Skeletal muscle satellite cell (primary cell): Measurements from ENCODE around the gene COL26A1.
"Not testable (repeated sequence)": the region's sequence is repeated elsewhere in the genome, so short reads cannot be mapped to it uniquely, and the experiment has no call there.

Experiments
- H3K27me3 ChIP-seq: 2 replicates; pipeline ENCODE4 v1.7.0; 2013; ENCODE audit warnings: low read length; ENCODE audit not compliant: control insufficient read depth, insufficient read depth
- H3K36me3 ChIP-seq: 2 replicates; pipeline ENCODE4 v1.7.0; 2013; ENCODE audit warnings: mild to moderate bottlenecking, control low read depth, low read length; ENCODE audit not compliant: insufficient read depth
- H3K4me1 ChIP-seq: 2 replicates; pipeline ENCODE4 v1.7.0; 2013; ENCODE audit warnings: low read length; ENCODE audit not compliant: control insufficient read depth, insufficient read depth
- H3K4me2 ChIP-seq: 2 replicates; pipeline ENCODE4 v1.7.0; 2013; ENCODE audit warnings: mild to moderate bottlenecking, low read length
- H3K4me3 ChIP-seq: 2 replicates; pipeline ENCODE4 v1.7.0; 2013; ENCODE audit warnings: low read length
- H3K9ac ChIP-seq: 2 replicates; pipeline ENCODE4 v1.7.0; 2013; ENCODE audit warnings: mild to moderate bottlenecking, low read depth, low read length, moderate library complexity
- H3K9me3 ChIP-seq: replicated peaks from 2 replicates; pipeline ENCODE4 v1.7.0; 2013; ENCODE audit warnings: mild to moderate bottlenecking, control low read depth, low read length

Gene COL26A1

DNA sequence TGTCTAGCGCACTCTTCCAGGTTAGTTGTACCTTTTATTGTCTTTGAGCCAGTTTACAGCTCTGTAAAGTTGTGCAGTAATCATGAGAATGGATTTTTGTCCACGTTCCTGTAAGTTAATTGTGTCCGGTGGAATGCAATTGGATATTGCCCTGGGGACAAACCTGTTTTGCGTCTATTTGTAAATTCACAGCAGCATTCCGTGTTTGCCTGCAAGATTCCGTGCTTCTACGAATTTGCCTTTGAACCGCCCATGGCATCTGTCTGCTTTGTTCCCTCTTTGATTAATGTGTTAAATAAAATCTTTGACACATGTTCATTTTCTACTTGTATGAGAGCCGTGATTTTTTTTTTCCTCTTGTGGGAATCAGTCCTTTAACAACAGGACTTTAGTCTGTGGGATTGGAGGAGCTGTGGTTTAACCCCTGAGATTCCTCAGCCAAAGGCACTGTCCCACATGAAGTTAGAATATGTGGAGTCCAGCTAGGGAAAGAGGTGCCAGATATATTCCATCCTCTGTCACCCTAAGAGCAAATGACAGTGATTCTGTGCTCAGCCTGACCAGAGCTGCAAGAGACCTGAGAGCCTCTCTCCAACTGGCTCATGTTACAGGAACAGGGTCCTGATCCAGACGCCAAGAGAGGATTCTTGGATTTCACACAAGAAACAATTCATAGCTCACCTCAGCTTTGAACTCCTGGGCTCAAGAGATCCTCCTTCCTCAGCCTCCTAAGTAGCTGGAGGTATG, 126.3 kb downstream of the COL26A1 start:
- Histone ChIP-seq H3K9me3 (no peaks in the 10 kb centered on the region), H3K27me3 (peaks cover 42% of the 10 kb centered on the region), H3K4me2 (no peak overlapping the region), H3K36me3 (no peaks in the 10 kb centered on the region), H3K4me3 (no peak overlapping the region), H3K4me1 (peaks cover 5% of the 10 kb centered on the region), H3K9ac (no peak overlapping the region)

DNA sequence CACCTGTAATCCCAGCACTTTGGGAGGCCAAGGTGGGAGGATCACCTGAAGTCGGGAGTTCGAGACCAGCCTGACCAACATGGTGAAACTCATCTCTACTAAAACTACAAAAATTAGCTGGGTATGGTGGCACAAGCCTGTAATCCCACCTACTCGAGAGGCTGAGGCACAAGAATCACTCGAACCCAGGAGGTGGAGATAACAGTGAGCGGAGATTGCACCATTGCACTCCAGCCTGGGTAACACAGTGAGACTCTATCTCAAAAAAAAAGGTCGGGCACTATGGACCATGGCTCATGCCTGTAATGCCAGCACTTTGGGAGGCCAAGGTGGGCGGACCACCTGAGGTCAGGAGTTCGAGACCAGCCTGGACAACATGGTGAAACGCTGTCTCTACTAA, 127.8 kb downstream of the COL26A1 start:
- not testable (repeated sequence) for H3K9me3 ChIP-seq, H3K4me1 ChIP-seq, H3K4me3 ChIP-seq, H3K36me3 ChIP-seq, H3K9ac ChIP-seq, H3K4me2 ChIP-seq
- H3K27me3 ChIP-seq = peaks cover 50% of the 10 kb centered on the region

DNA sequence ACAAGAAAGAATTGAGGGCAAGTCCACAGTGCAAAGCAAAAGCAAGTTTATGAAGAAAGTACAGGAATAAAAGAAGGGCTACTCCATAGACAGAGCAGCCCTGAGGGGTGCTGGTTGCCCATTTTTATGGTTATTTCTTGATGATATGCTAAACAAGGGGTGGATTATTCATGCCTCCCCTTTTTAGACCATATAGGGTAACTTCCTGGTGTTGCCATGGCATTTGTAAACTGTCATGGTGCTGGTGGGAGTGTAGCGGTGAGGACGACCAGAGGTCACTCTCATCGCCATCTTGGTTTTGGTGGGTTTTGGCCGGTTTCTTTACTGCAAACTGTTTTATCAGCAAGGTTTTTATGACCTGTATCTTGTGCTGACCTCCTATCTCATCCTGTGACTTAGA, 128.8 kb downstream of the COL26A1 start:
- H3K9ac ChIP-seq, H3K4me1 ChIP-seq, H3K4me3 ChIP-seq, H3K9me3 ChIP-seq, H3K4me2 ChIP-seq, H3K36me3 ChIP-seq: not testable (repeated sequence)
- H3K27me3 ChIP-seq = peaks cover 42% of the 10 kb centered on the region

DNA sequence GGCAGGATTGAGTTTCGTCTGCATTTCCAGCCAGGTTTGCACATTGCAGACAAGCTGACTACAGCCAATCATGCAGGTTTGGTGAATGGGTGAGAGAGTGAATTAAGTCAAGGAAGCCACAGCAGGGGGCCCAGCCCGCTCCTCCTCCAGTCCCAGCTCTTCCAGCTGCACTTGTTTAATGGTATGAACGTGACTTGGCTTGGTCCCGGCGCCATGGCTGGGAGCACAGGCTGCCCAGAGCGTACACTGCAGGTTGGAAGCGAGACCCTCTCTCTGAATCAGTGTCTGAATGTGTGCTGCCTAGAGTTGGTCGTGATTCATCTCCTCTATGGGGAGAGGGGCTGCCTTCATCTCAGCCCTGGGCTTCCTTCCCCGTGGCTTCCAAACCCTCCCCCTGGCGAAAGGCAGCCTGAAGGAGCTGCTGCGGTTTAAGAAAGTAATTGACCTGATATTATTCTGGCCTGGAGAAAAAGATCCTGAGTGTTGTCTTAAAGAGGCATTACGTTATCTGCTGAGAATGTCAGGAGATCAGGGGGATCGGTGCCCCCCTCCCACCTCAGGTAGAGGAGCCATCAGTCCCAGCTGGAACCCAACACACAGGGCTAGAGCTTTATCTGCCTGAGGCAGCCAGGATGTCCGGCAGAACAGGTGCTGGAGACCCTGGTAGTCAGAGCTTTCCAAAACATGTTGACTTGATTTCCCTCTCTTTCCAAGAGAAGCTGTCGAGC, 132.1 kb downstream of the COL26A1 start:
- Histone ChIP-seq H3K9ac (no peak overlapping the region), H3K27me3 (peaks cover 26% of the 10 kb centered on the region), H3K9me3 (no peaks in the 10 kb centered on the region)

DNA sequence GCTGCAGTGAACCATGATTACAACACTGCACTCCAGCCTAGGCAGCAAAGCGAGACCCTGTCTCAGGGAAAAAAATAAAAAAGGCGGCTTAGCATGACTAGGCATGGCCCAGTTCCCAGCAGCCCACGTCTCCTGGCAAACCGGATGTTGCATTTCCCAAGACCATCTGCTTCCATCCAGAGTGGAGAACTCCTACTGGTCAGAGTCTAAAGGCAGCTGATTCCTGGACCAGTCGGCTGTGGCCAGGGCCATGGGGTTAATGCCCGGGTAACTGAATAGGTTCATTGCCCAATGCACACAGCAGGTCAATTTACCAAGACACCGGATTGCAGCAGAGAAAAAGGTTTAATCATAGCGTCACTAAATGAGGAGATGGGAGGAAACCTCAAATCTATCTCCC, 133.3 kb downstream of the COL26A1 start:
- Histone ChIP-seq H3K4me3 (no peak overlapping the region), H3K9me3 (no peaks in the 10 kb centered on the region), H3K9ac (no peak overlapping the region), H3K4me2 (no peak overlapping the region), H3K36me3 (no peaks in the 10 kb centered on the region), H3K4me1 (no peaks in the 10 kb centered on the region), H3K27me3 (peaks cover 26% of the 10 kb centered on the region)

More for the DNA sequence above, 132.1 kb downstream of the COL26A1 start:
- Histone ChIP-seq H3K4me1 (no peaks in the 10 kb centered on the region), H3K4me2 (no peak overlapping the region), H3K36me3 (no peaks in the 10 kb centered on the region), H3K4me3 (no peak overlapping the region)

DNA sequence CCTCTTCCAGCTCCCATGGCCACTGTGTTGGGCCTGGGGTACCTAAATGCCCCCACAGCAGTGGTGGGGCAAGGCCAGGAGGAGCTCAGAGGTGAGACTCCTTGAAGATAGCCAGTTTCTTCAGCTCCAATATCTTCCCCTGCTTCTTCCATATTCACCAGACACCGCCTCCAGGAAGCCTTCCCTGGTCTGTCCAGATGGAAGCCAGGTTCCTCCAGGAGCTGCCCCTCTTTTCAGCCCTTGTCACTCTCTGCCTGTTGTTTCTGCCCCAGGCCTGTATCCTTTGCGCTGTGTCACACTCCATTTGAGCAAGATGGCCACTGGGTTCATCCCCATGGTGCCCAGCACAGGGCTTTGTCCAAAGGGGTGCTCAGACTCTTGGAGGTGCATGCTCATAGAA, 138.7 kb downstream of the COL26A1 start:
- Histone ChIP-seq H3K4me3 (no peak overlapping the region), H3K4me1 (no peaks in the 10 kb centered on the region), H3K9me3 (no peaks in the 10 kb centered on the region), H3K4me2 (no peak overlapping the region), H3K9ac (no peak overlapping the region), H3K36me3 (no peaks in the 10 kb centered on the region), H3K27me3 (peaks cover 27% of the 10 kb centered on the region)

DNA sequence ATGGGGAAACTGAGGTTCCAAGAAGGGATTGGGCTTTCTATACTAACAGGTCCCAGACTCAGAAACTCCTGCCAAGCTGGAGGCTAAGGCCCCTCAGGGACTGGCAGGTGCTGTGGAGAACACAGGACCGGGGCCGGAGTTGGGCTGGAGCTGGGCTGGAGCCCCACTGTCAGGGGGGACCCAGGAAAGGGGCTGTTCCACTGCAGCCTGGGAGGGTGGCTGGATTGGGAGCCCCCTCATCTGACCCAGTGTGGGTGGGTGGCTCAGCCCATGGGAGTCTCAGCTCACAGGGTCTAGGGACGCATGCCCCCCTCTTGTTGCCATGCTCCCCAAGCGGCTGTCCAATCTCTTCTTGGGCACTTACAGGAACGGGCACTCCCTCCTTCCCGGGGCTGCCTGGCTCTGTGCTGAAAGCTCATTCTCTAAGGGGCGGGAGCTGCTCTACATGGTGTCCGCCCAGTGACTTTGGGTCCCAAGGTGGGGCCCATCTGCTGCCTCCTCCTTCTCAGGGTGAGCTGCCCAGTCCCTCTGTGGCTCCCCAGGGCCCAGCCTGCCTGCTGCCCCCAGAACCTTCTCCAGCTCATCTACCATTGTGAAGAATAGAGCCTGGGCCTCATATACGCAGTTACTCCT, 139.9 kb downstream of the COL26A1 start:
- Histone ChIP-seq H3K9ac (no peak overlapping the region), H3K4me1 (no peaks in the 10 kb centered on the region), H3K9me3 (no peaks in the 10 kb centered on the region), H3K4me2 (no peak overlapping the region), H3K36me3 (no peaks in the 10 kb centered on the region), H3K4me3 (no peak overlapping the region), H3K27me3 (peaks cover 37% of the 10 kb centered on the region)

DNA sequence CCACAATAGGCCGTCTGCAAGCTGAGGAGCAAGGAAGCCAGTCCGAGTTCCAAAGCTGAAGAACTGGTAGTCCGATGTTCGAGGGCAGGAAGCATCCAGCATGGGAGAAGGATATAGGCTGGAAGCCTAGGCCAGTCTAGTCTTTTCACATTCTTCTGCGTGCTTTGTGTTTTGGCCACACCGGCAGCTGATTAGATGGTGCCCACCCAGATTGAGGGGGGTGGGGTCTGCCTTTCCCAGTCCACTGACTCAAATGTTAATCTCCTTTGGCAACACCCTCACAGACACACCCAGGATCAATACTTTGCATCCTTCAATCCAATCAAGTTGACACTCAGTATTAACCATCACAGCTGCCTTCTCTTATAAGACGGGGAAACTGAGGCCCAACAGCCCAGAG, 142.8 kb downstream of the COL26A1 start:
- H3K9ac ChIP-seq = not testable (repeated sequence)
- H3K27me3 ChIP-seq = peaks cover 36% of the 10 kb centered on the region

DNA sequence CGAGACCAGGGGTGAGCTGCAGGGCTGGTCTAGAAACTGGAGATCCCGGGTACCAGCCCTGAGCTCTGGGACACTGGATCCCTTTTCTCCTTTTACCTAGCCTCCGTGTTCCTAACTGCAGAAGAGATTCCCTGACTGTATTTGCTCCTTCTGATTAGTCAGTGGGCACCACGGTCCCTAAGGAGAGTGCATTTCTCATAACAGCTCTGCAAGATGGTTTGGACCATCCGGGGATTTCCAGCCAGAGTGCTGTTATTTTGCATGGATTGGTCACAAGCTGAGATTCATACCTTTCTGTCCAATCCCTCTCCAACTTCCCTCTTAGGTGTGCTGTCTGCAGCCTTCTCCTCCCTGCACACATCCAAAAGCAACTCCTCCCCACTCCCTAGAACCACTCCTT, 143.9 kb downstream of the COL26A1 start:
- H3K36me3 ChIP-seq = no peaks in the 10 kb centered on the region
- H3K4me1 ChIP-seq = no peaks in the 10 kb centered on the region
- peaks cover 41% of the 10 kb centered on the region for H3K27me3 ChIP-seq
- no peak overlapping the region for H3K9ac ChIP-seq
- no peak overlapping the region for H3K4me2 ChIP-seq
- no peak overlapping the region for H3K4me3 ChIP-seq
- no peaks in the 10 kb centered on the region for H3K9me3 ChIP-seq

More for the DNA sequence above, 142.8 kb downstream of the COL26A1 start:
- H3K4me3 ChIP-seq, H3K36me3 ChIP-seq, H3K4me1 ChIP-seq, H3K9me3 ChIP-seq, H3K4me2 ChIP-seq: not testable (repeated sequence)

DNA sequence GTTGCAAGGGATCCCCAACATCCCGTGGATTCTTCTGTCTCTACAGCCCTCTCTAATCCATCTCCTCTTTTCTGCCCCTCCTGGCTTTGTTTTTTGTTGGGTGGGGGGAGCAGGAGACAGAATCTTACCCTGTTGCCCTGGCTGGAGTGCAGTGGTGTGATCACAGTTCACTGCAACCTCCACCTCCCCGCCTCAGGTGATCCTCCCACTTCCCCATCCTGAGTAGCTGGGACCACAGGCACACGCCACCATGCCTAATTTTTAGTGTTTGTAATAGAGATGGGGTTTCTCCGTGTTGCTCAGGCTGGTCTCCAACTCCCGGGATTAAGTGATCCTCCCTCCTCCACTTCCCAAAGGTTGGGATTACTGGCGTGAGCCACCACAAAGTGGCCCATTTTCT, 144.7 kb downstream of the COL26A1 start:
- H3K4me2 ChIP-seq = no peak overlapping the region
- H3K4me3 ChIP-seq = no peak overlapping the region
- H3K36me3 ChIP-seq = no peaks in the 10 kb centered on the region
- no peak overlapping the region for H3K9ac ChIP-seq
- peaks cover 42% of the 10 kb centered on the region for H3K27me3 ChIP-seq
- no peaks in the 10 kb centered on the region for H3K4me1 ChIP-seq
- H3K9me3 ChIP-seq = no peaks in the 10 kb centered on the region

DNA sequence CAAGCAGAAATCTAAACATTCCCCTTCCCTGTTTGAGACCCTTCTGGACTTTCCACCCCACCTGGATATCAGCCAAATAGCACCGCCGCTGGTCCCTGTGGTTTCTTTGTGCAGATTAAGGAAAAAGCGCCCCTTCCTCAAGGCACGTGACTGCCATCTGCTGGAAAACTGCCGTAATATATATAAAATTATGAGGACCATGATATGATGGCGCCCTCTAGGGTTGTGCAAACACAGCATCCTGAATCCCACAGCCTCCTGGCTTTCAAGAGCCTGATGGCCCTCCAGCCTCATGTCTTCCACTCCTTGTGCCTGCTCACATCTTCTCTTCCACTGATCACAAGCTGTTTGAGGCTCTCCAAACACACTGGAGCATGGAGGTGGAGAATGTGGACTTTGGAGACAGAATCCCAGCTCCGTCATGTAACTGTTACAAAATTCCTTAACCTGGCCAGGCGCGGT, 145.1 kb downstream of the COL26A1 start:
- Histone ChIP-seq H3K4me1 (no peaks in the 10 kb centered on the region), H3K9ac (no peak overlapping the region), H3K4me3 (no peak overlapping the region), H3K27me3 (peaks cover 45% of the 10 kb centered on the region), H3K4me2 (no peak overlapping the region), H3K9me3 (no peaks in the 10 kb centered on the region), H3K36me3 (no peaks in the 10 kb centered on the region)
